Breast epithelium (tissue), 3 donors: ENCODE measurements around the gene FAM98C.

Source experiments
- POLR2A ChIP-seq: fragments of 450-650 bp; IDR thresholded peaks from one replicate; pipeline ENCODE4 v1.6.1; 2016; ENCODE audit warnings: antibody characterized with exemption, mild to moderate bottlenecking, moderate library complexity
- POLR2AphosphoS5 ChIP-seq, 3 donors: sonication (generic); formaldehyde crosslinking; IDR thresholded peaks; one replicate each; pipeline ENCODE4 v1.6.1; 2017; ENCODE audit warnings: antibody characterized with exemption in 3 of 3
- TF ChIP-seq, protein P1 (sequence below), 3 donors: fragments of 450-650 bp; IDR thresholded peaks; one replicate each; pipeline ENCODE4 v1.5.1; 2016 to 2017; ENCODE audit warnings: antibody characterized with exemption in 3 of 3, mild to moderate bottlenecking in 3 of 3, moderate library complexity in 3 of 3

GRCh38 chr19:38437917-38438316 lies 35.0 kb downstream of the FAM98C start:
- TF ChIP-seq, protein P1, sequence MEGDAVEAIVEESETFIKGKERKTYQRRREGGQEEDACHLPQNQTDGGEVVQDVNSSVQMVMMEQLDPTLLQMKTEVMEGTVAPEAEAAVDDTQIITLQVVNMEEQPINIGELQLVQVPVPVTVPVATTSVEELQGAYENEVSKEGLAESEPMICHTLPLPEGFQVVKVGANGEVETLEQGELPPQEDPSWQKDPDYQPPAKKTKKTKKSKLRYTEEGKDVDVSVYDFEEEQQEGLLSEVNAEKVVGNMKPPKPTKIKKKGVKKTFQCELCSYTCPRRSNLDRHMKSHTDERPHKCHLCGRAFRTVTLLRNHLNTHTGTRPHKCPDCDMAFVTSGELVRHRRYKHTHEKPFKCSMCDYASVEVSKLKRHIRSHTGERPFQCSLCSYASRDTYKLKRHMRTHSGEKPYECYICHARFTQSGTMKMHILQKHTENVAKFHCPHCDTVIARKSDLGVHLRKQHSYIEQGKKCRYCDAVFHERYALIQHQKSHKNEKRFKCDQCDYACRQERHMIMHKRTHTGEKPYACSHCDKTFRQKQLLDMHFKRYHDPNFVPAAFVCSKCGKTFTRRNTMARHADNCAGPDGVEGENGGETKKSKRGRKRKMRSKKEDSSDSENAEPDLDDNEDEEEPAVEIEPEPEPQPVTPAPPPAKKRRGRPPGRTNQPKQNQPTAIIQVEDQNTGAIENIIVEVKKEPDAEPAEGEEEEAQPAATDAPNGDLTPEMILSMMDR (IDR thresholded peaks at IDR 0.05), result no peak
- TF ChIP-seq POLR2A (no peak), POLR2AphosphoS5 (IDR thresholded peaks at IDR 0.05) (no peak)
